K562 (cell line): Measurements from ENCODE around the gene SLC25A44.

ENCODE experiments used
- CTCF ChIP-seq, 3 experiments: IDR thresholded peaks in 2 of 3; conservative IDR thresholded peaks in 1 of 3; 2 replicates each; pipeline ENCODE4 v1.5.1; 2011 to 2012; ENCODE audit warnings: low read length in 3 of 3, mild to moderate bottlenecking in 3 of 3, control low read depth in 2 of 3, improper control_type of control experiment in 1 of 3, inconsistent platforms in 1 of 3, low read depth in 1 of 3, mixed read lengths in 1 of 3, moderate library complexity in 1 of 3; ENCODE audit not compliant: insufficient read depth in 2 of 3
- ELF1 ChIP-seq: fragments of 200-800 bp; sonication (Bioruptor generic); IDR thresholded peaks from 2 replicates; pipeline ENCODE4 v1.6.1; 2016; ENCODE audit warnings: missing genetic modification characterization, missing compliant biosample characterization
- ELK1 ChIP-seq: sonication (generic); formaldehyde crosslinking; IDR thresholded peaks from 2 replicates; pipeline ENCODE4 v1.8.1; 2022; ENCODE audit warnings: missing genetic modification reagents
- ESRRA ChIP-seq: fragments of 450-650 bp; IDR thresholded peaks from 2 replicates; pipeline ENCODE4 v1.6.1; 2014; ENCODE audit warnings: low read depth, mild to moderate bottlenecking, moderate library complexity, borderline replicate concordance
- FOS ChIP-seq: IDR thresholded peaks from 3 replicates; pipeline ENCODE4 v1.6.1; 2011; ENCODE audit not compliant: insufficient read length; ENCODE audit errors: extremely low read depth
- HMGXB4 ChIP-seq: sonication (generic); formaldehyde crosslinking; IDR thresholded peaks from 2 replicates; pipeline ENCODE4 v1.8.1; 2023; ENCODE audit warnings: mild to moderate bottlenecking, missing genetic modification reagents
- NELFE ChIP-seq: IDR thresholded peaks from 2 replicates; pipeline ENCODE4 v1.6.1; 2011; ENCODE audit warnings: mild to moderate bottlenecking; ENCODE audit not compliant: insufficient read depth, insufficient read length
- RBFOX2 ChIP-seq: fragments of 200-400 bp; formaldehyde crosslinking; IDR thresholded peaks from 2 replicates; pipeline ENCODE4 v1.6.1; 2017; ENCODE audit warnings: low read depth, mild to moderate bottlenecking, low read length, moderate library complexity
- REST ChIP-seq, 2 experiments: fragments of 450-650 bp; formaldehyde crosslinking in 1 of 2; IDR thresholded peaks; 2 replicates each; pipeline versions ENCODE4 v1.4.0 to v1.6.1; 2014 to 2020; ENCODE audit warnings: mild to moderate bottlenecking in 2 of 2, borderline replicate concordance in 1 of 2, low read depth in 1 of 2
- ZNF232 ChIP-seq: sonication (generic); formaldehyde crosslinking; IDR thresholded peaks from 2 replicates; pipeline ENCODE4 v1.8.0; 2022; ENCODE audit warnings: mild to moderate bottlenecking, missing genetic modification reagents
- ZNF431 ChIP-seq: sonication (generic); formaldehyde crosslinking; IDR thresholded peaks from 2 replicates; pipeline ENCODE4 v1.8.0; 2022; ENCODE audit warnings: mild to moderate bottlenecking, missing genetic modification reagents

- TF ChIP-seq NELFE (no peak), ZNF431 (no peak), ZNF232 (no peak), CTCF (IDR thresholded peaks at IDR 0.05 in 2 of 3, conservative IDR thresholded peaks at IDR 0.05 in 1 of 3; ENCODE audit: insufficient read depth in 2 of 3, low read depth in 1 of 3, low read length in 3 of 3) (no peak), HMGXB4 (CRISPR knock-in tag) (no peak), RBFOX2 (no peak), ELK1 (CRISPR knock-in tag) (no peak), ELF1 (tag) (no peak), REST (IDR thresholded peaks at IDR 0.05; ENCODE audit: borderline replicate concordance) (no peak), REST (CRISPR knock-in tag; IDR thresholded peaks at IDR 0.05; ENCODE audit: low read depth) (no peak), FOS (no peak), ESRRA (no peak)
Observed at GRCh38 chr1:156236164-156236563, 42.3 kb downstream of the SLC25A44 start.
